K562 (cell line): ENCODE data around the gene RBM3. TPM values are rescaled to one million over a fixed set of nuclear protein-coding genes. Genes with fewer than 3 reads are reported as not detected.

ENCODE experiments used
- ATAC-seq: fragments of 200-7000 bp; cut with Tn5 transposase; 3 replicates; pipeline ENCODE4 v1.9.1; 2020; ENCODE audit warnings: moderate library complexity
- BruUV-seq: library from RNA; stranded (reverse); fragments of 400-500 nt; replicated peaks from 2 replicates; lab custom pipeline; 2021; lab: Mats Ljungman, UMichigan
- CTCF ChIA-PET: fragments of 300-600 bp; formaldehyde crosslinking; extraction: SDS; loops from one replicate; lab custom pipeline; 2021; ENCODE audit warnings: low intra/inter-chr PET ratio; lab: Yijun Ruan, JAX
- POLR2A ChIA-PET: fragments of 300-600, 350-650 bp; sonication (Branson Sonifier 250); formaldehyde crosslinking; extraction: SDS; loops from one replicate; lab custom pipeline; 2021; ENCODE audit warnings: antibody characterized with exemption, inconsistent platforms; lab: Yijun Ruan, JAX
- DNase-seq, 4 experiments: peaks; one replicate each; pipeline versions ENCODE4 v3.0.0 to v3.0.0-alpha.2; 2011 to 2018; ENCODE audit warnings: low spot score in 3 of 4, mixed read lengths in 3 of 4; ENCODE audit errors: extremely low read depth in 1 of 4
- FAIRE-seq: peaks from 2 replicates; lab custom pipeline; 2011; peaks lifted over from hg19 to GRCh38; lab: Jason Lieb, UNC
- H2AFZ ChIP-seq: 2 replicates; pipeline ENCODE4 v1.6.0; 2011; ENCODE audit warnings: low read depth, low read length, control low read depth, inconsistent platforms
- H3K27ac ChIP-seq: fragments of 200-600 bp; 3 replicates; pipeline ENCODE4 v1.8.0; 2011; ENCODE audit warnings: low read depth, mild to moderate bottlenecking, control low read depth, inconsistent platforms, low read length, moderate library complexity, mixed read lengths; ENCODE audit errors: extremely low read depth
- H3K27me3 ChIP-seq, 2 experiments: fragments of 300-600 bp in 1 of 2; 2 replicates in 1 of 2; 3 replicates in 1 of 2; pipeline versions ENCODE4 v1.6.0 to v1.8.0; 2011; ENCODE audit warnings: inconsistent platforms in 2 of 2, low read length in 2 of 2, mild to moderate bottlenecking in 1 of 2, mixed read lengths in 1 of 2, moderate library complexity in 1 of 2; ENCODE audit not compliant: control insufficient read depth in 2 of 2, insufficient read depth in 2 of 2
- H3K36me3 ChIP-seq: fragments of 300-600 bp; 3 replicates; pipeline ENCODE4 v1.8.0; 2011; ENCODE audit warnings: mild to moderate bottlenecking, low read length, inconsistent platforms; ENCODE audit not compliant: control insufficient read depth, insufficient read depth
- H3K4me1 ChIP-seq, 2 experiments: fragments of 200-600 bp in 1 of 2; replicated peaks in 1 of 2; 2 replicates in 1 of 2; 3 replicates in 1 of 2; pipeline versions ENCODE4 v1.5.1 to v1.8.0; 2011; ENCODE audit warnings: inconsistent platforms in 2 of 2, low read length in 2 of 2, mild to moderate bottlenecking in 1 of 2, mixed read lengths in 1 of 2, moderate library complexity in 1 of 2; ENCODE audit not compliant: control insufficient read depth in 2 of 2, insufficient read depth in 2 of 2
- H3K4me2 ChIP-seq: 2 replicates; pipeline ENCODE4 v1.6.1; 2011; ENCODE audit warnings: low read length, control low read depth, inconsistent platforms, mixed read lengths; ENCODE audit not compliant: insufficient read depth
- H3K4me3 ChIP-seq: fragments of 200-600 bp; sonication (generic), shearing (Covaris generic); 2 replicates; pipeline ENCODE4 v1.5.1; 2016; ENCODE audit warnings: control low read depth, inconsistent platforms
- H3K79me2 ChIP-seq: fragments of 200-600 bp; 3 replicates; pipeline ENCODE4 v1.8.0; 2011; ENCODE audit warnings: low read length, inconsistent platforms; ENCODE audit not compliant: control insufficient read depth, insufficient read depth
- H3K9ac ChIP-seq, 2 experiments: 2 replicates each; pipeline versions ENCODE4 v1.6.0 to v1.6.1; 2011; ENCODE audit warnings: low read depth in 2 of 2, low read length in 2 of 2, control low read depth in 1 of 2, inconsistent platforms in 1 of 2, mild to moderate bottlenecking in 1 of 2, mixed read lengths in 1 of 2; ENCODE audit not compliant: insufficient read depth in 1 of 2
- H3K9me1 ChIP-seq: one replicate; pipeline ENCODE4 v1.6.0; 2011; ENCODE audit warnings: inconsistent platforms, mild to moderate bottlenecking, low read length, moderate library complexity; ENCODE audit not compliant: control insufficient read depth, insufficient read depth
- H3K9me3 ChIP-seq: replicated peaks from 2 replicates; pipeline ENCODE4 v1.5.1; 2011; ENCODE audit warnings: low read depth, low read length, inconsistent platforms; ENCODE audit not compliant: control insufficient read depth, insufficient read depth
- H4K20me1 ChIP-seq: replicated peaks from 2 replicates; pipeline ENCODE4 v1.6.1; 2011; ENCODE audit warnings: low read length, inconsistent platforms, mixed read lengths; ENCODE audit not compliant: control insufficient read depth, insufficient read depth
- CC2D1A ChIP-seq: fragments of 450-650 bp; IDR thresholded peaks from 2 replicates; pipeline ENCODE4 v1.6.1; 2017; ENCODE audit warnings: mild to moderate bottlenecking
- MEIS2 ChIP-seq: fragments of 450-650 bp; IDR thresholded peaks from 2 replicates; pipeline ENCODE4 v1.6.1; 2014; ENCODE audit warnings: mild to moderate bottlenecking; ENCODE audit not compliant: partially characterized antibody
- MTF1 ChIP-seq: fragments of 250-450 bp; sonication (Bioruptor Pico); IDR thresholded peaks from 2 replicates; pipeline ENCODE4 v1.9.0; 2021; ENCODE audit warnings: moderate library complexity, mild to moderate bottlenecking, inconsistent platforms, borderline replicate concordance
- NUFIP1 ChIP-seq: fragments of 450-650 bp; IDR thresholded peaks from 2 replicates; pipeline ENCODE4 v1.6.1; 2018; ENCODE audit not compliant: partially characterized antibody
- POLR2G ChIP-seq: fragments of 200-400 bp; formaldehyde crosslinking; IDR thresholded peaks from 2 replicates; pipeline ENCODE4 v1.6.1; 2017; ENCODE audit warnings: low read depth, mild to moderate bottlenecking, antibody characterized with exemption, low read length, moderate library complexity
- SRF ChIP-seq, 2 experiments: fragments of 250-450, 450-650 bp in 1 of 2; sonication (Bioruptor Pico) in 1 of 2; sonication (generic) in 1 of 2; formaldehyde crosslinking; IDR thresholded peaks; 2 replicates each; pipeline versions ENCODE4 v1.5.0 to v1.5.1; 2020 to 2022; ENCODE audit warnings: mild to moderate bottlenecking in 1 of 2, missing genetic modification reagents in 1 of 2
- ZBTB40 ChIP-seq, 2 experiments: fragments of 450-650 bp in 1 of 2; sonication (generic) in 1 of 2; formaldehyde crosslinking in 1 of 2; IDR thresholded peaks; 2 replicates each; pipeline versions ENCODE4 v1.7.1 to v1.9.0; 2016 to 2022; ENCODE audit warnings: inconsistent platforms in 1 of 2, mild to moderate bottlenecking in 1 of 2, missing genetic modification reagents in 1 of 2
- ZNF347 ChIP-seq: fragments of 450-650 bp; formaldehyde crosslinking; IDR thresholded peaks from 2 replicates; pipeline ENCODE4 v1.4.0; 2020; ENCODE audit warnings: low read depth, mild to moderate bottlenecking, moderate library complexity
- ZNF398 ChIP-seq: fragments of 250-450 bp; sonication (Bioruptor Pico); IDR thresholded peaks from 2 replicates; pipeline ENCODE4 v1.8.0; 2021; ENCODE audit warnings: moderate library complexity, mild to moderate bottlenecking, inconsistent platforms
- WGBS: fragments of 100-300 bp; shearing (Covaris generic); methylation state at CpG from one replicate; pipeline ENCODE4 v1.1.6; 2016; ENCODE audit warnings: low coverage, mixed read lengths; ENCODE audit not compliant: insufficient coverage; ENCODE audit errors: missing lambda C conversion rate; 5-methylcytosine and 5-hydroxymethylcytosine counted together
- in situ Hi-C: fragments of 300-500 bp; cut with MboI; formaldehyde crosslinking; loops from 4 replicates; pipeline ENCODE4 v1.15.0; 2018; ENCODE audit warnings: inconsistent platforms, mixed read lengths
- intact Hi-C: fragments of 100-400 bp; cut with micrococcal nuclease; formaldehyde crosslinking; loops from 2 replicates; pipeline ENCODE4 v1.14.2; 2022
- polyA plus RNA-seq, 8 experiments: library from polyadenylated mRNA; depleted of rRNA in 4 of 8; stranded (reverse) in 5 of 8; unstranded in 3 of 8; fragments of >200 nt; fragmentation: Nextera tagmentation in 2 of 8; fragmentation: Illumina TruSeq in 1 of 8; extraction: Ambion mirVana in 2 of 8; extraction: Trizol in 1 of 8; gene quantifications; 2 replicates each; pipeline versions ENCODE4 v1.2.1 to v1.2.3, GENCODE V29; 2011 to 2014; ENCODE audit warnings: inconsistent platforms in 1 of 8, missing spikeins in 1 of 8
- total RNA-seq, 7 experiments: library from RNA; depleted of rRNA in 6 of 7; stranded (reverse); fragments of >200 nt in 6 of 7; fragmentation: Illumina TruSeq in 2 of 7; extraction: Trizol in 2 of 7; gene quantifications; 2 replicates each; pipeline versions ENCODE4 v1.2.1 to v1.2.3, GENCODE V29; 2011 to 2021; ENCODE audit warnings: low replicate concordance in 1 of 7

RBM3 gene
- total and polyA plus RNA-seq, 9 of the 15 experiments (the other 6 are each of a cell fraction or from before 2014, with no cell fraction given): 70.3 to 272 (median 209) TPM

- TF ChIP-seq CC2D1A (no peak), ZNF398 (CRISPR knock-in tag) (no peak), MTF1 (CRISPR knock-in tag) (no peak), NUFIP1 (no peak)
These were observed 27.6 kb downstream of the RBM3 start (continued) for GRCh38 chrX:48601741-48602394.

- H3K9me1 ChIP-seq: no peaks in the 10 kb centered on the region
- no peaks in the 10 kb centered on the region for H3K79me2 ChIP-seq
- 92% methylated on average over 11 of the region's 16 CpGs for WGBS
- no peak overlapping the region for H3K9ac ChIP-seq
- POLR2A ChIA-PET: interaction anchor here (0.7 kb wide), 1 partner anchor 258 kb away, joined by 3 read pairs; no protein-coding TSS in a partner anchor
- no TSS peak for BruUV-seq
- no peak for ATAC-seq
- intact Hi-C loops (no loop called here), in situ Hi-C loops (no loop called here)
- peaks cover 30% of the 10 kb centered on the region; the same call in 2 of the 3 replicates for H3K36me3 ChIP-seq
- no peak overlapping the region for H3K4me3 ChIP-seq
- no peak overlapping the region for H2AFZ ChIP-seq
- H3K4me1 ChIP-seq: peaks cover 0 to 8% of the 10 kb centered on the region in 2 experiments; a peak in 2 of 5 replicates
- no peak overlapping the region for H3K27ac ChIP-seq
- CTCF ChIA-PET: no interaction called here
- no peaks in the 10 kb centered on the region for H3K9me3 ChIP-seq
- FAIRE-seq: no peak
- H3K27me3 ChIP-seq: no peaks in the 10 kb centered on the region
- DNase-seq: peak in 2 of 4 experiments; percentile 2
- no peak overlapping the region for H3K4me2 ChIP-seq
- no peaks in the 10 kb centered on the region for H4K20me1 ChIP-seq
- TF ChIP-seq ZBTB40 (IDR thresholded peaks at IDR 0.05) (no peak), ZBTB40 (CRISPR knock-in tag; IDR thresholded peaks at IDR 0.05) (no peak), MEIS2 (no peak), ZNF347 (CRISPR knock-in tag) (no peak), POLR2G (peak; percentile 53; the same call in 1 of the 2 replicates), SRF (CRISPR knock-in tag; IDR thresholded peaks at IDR 0.05) (no peak)
These were observed 30.4 kb downstream of the RBM3 start for GRCh38 chrX:48604701-48605100.
